Activated effector memory CD4-positive, alpha-beta T cell treated with anti-CD3 and anti-CD28 coated beads, Interleukin-2, amount 50 U/mL, for 16 hours (primary cell): ENCODE measurements around the gene ZIC2.

ENCODE experiments used
- DNase-seq: peaks from one replicate; pipeline ENCODE4 v3.0.0-alpha.2; 2020

Gene ZIC2

GRCh38 chr13:99987154-99988019 lies 5.8 kb downstream of the ZIC2 start:
- DNase-seq = no peak

- DNase-seq = no peak
Measured at GRCh38 chr13:99988529-99989275, 7.1 kb downstream of the ZIC2 start.

- DNase-seq = no peak
Measured at GRCh38 chr13:99989276-99990125, 7.9 kb downstream of the ZIC2 start.

GRCh38 chr13:99990126-99990977 lies 8.8 kb downstream of the ZIC2 start:
- DNase-seq = peak; percentile 65

GRCh38 chr13:99991013-99991827 lies 9.6 kb downstream of the ZIC2 start:
- no peak for DNase-seq

- DNase-seq = no peak
Measured at GRCh38 chr13:99991828-99992775, 10.5 kb downstream of the ZIC2 start.

- DNase-seq = no peak
Measured at GRCh38 chr13:99992949-99993351, 11.4 kb downstream of the ZIC2 start.

GRCh38 chr13:99993660-99994637 lies 12.4 kb downstream of the ZIC2 start:
- no peak for DNase-seq

GRCh38 chr13:99994638-99995020 lies 13.0 kb downstream of the ZIC2 start:
- no peak for DNase-seq

- DNase-seq = no peak
Measured at GRCh38 chr13:99995104-99995588, 13.6 kb downstream of the ZIC2 start.

GRCh38 chr13:99995589-99996380 lies 14.2 kb downstream of the ZIC2 start:
- no peak for DNase-seq

GRCh38 chr13:99996381-99996973 lies 14.9 kb downstream of the ZIC2 start:
- no peak for DNase-seq

- DNase-seq = no peak
Measured at GRCh38 chr13:99997702-99998214, 16.2 kb downstream of the ZIC2 start.

- DNase-seq = no peak
Measured at GRCh38 chr13:99998261-99998660, 16.7 kb downstream of the ZIC2 start.

- DNase-seq = no peak
Measured at GRCh38 chr13:100014621-100015020, 33.0 kb downstream of the ZIC2 start.

- DNase-seq = no peak
Measured at GRCh38 chr13:100019780-100020356, 38.3 kb downstream of the ZIC2 start.

- no peak for DNase-seq
Measured at GRCh38 chr13:100022798-100023197, 41.2 kb downstream of the ZIC2 start.
